Activated CD4-positive, alpha-beta T cell treated with anti-CD3 and anti-CD28 coated beads, Interleukin-2, amount 50 U/mL, for 24 hours (primary cell): ENCODE data around the gene GM2A.
"Not testable (repeated sequence)": the region's sequence is repeated elsewhere in the genome, so short reads cannot be mapped to it uniquely, and the experiment has no call there.

Experiments used
- DNase-seq, 2 donors: peaks; one replicate each; pipeline ENCODE4 v3.0.0-alpha.2; 2020; ENCODE audit warnings: low read depth in 1 of 2, low spot score in 1 of 2

Gene GM2A

GRCh38 chr5:151251001-151251551 lies 1.9 kb upstream of the GM2A start:
- no peak for DNase-seq

GRCh38 chr5:151251621-151252020 lies 1.4 kb upstream of the GM2A start:
- no peak for DNase-seq

GRCh38 chr5:151253605-151253950 lies 593 bp downstream of the GM2A start:
- no peak for DNase-seq

GRCh38 chr5:151254556-151254955 lies 1.6 kb downstream of the GM2A start:
- DNase-seq: no peak

- not testable (repeated sequence) for DNase-seq
These were observed 2.0 kb downstream of the GM2A start for GRCh38 chr5:151254990-151255389.

GRCh38 chr5:151255621-151256286 lies 2.8 kb downstream of the GM2A start:
- DNase-seq: no peak

GRCh38 chr5:151257731-151258181 lies 4.8 kb downstream of the GM2A start:
- no peak for DNase-seq

- no peak for DNase-seq
These were observed 5.2 kb downstream of the GM2A start for GRCh38 chr5:151258201-151258611.

- DNase-seq: no peak
These were observed 5.8 kb downstream of the GM2A start for GRCh38 chr5:151258816-151259215.

GRCh38 chr5:151259931-151260330 lies 6.9 kb downstream of the GM2A start:
- DNase-seq: no peak

- no peak for DNase-seq
These were observed 9.5 kb downstream of the GM2A start for GRCh38 chr5:151262532-151262931.

- DNase-seq: no peak
These were observed 11.1 kb downstream of the GM2A start for GRCh38 chr5:151264113-151264512.

GRCh38 chr5:151267491-151268260 lies 14.7 kb downstream of the GM2A start:
- no peak for DNase-seq

GRCh38 chr5:151270599-151270998 lies 17.6 kb downstream of the GM2A start:
- peak in 1 of 2 donors; percentile 9 for DNase-seq

- no peak for DNase-seq
These were observed 18.4 kb downstream of the GM2A start for GRCh38 chr5:151271336-151271735.

- DNase-seq: no peak
These were observed 21.7 kb downstream of the GM2A start for GRCh38 chr5:151274666-151275065.

GRCh38 chr5:151275803-151276202 lies 22.8 kb downstream of the GM2A start:
- no peak for DNase-seq

GRCh38 chr5:151278845-151279244 lies 25.9 kb downstream of the GM2A start:
- no peak for DNase-seq

- no peak for DNase-seq
These were observed 27.5 kb downstream of the GM2A start for GRCh38 chr5:151280443-151280842.

GRCh38 chr5:151281001-151281639 lies 28.1 kb downstream of the GM2A start:
- no peak for DNase-seq

- DNase-seq: no peak
These were observed 30.3 kb downstream of the GM2A start for GRCh38 chr5:151283120-151283825.
